ENCODE data around the gene L3MBTL2. TPM values are rescaled to one million over a fixed set of nuclear protein-coding genes. Genes with fewer than 3 reads are reported as not detected.

L3MBTL2 gene
- total RNA-seq (ENCODE audit: unreplicated experiment), result 20.1 TPM
- long read RNA-seq, transcript L3MBTL2-201 (17 exons, 3,296 nt), result major isoform, 7 of 13 reads
- long read RNA-seq, partial matches to known transcripts, result 4 of 13 reads
- long read RNA-seq, other reads (novel, unspliced or antisense), result 2 of 13 reads

- Mint-ChIP-seq H3K4me1 (ENCODE audit: unreplicated experiment) (peaks cover 11% of the 10 kb centered on the region), H3K4me3 (ENCODE audit: unreplicated experiment) (peak within 1 kb of the TSS; percentile 99)
These were observed at the start of gene L3MBTL2 for GRCh38 chr22:41204992-41205900. Gene L3MBTL2 (plus strand): TSS chr22:41205312. CDS start chr22:41205363, 51 bp downstream.

GRCh38 chr22:41157083-41157482 is 48.0 kb upstream of the L3MBTL2 start:
- TF ChIP-seq CTCF (IDR thresholded peaks at IDR 0.05; ENCODE audit: unreplicated experiment), result no peak
- Mint-ChIP-seq H3K4me3 (ENCODE audit: unreplicated experiment) (no peak overlapping the region), H3K36me3 (ENCODE audit: low read depth, unreplicated experiment) (peaks cover 56% of the 10 kb centered on the region), H3K9me3 (ENCODE audit: unreplicated experiment) (no peaks in the 10 kb centered on the region), H3K4me1 (ENCODE audit: unreplicated experiment) (no peaks in the 10 kb centered on the region), H3K27me3 (ENCODE audit: unreplicated experiment) (peaks cover 2% of the 10 kb centered on the region), H3K27ac (ENCODE audit: unreplicated experiment) (no peak overlapping the region)
- no peak for DNase-seq (ENCODE audit: low spot score)

More at GRCh38 chr22:41204992-41205900, at the start of gene L3MBTL2:
- peaks cover 8% of the 10 kb centered on the region for H3K36me3 Mint-ChIP-seq (ENCODE audit: low read depth, unreplicated experiment)
- no peaks in the 10 kb centered on the region for H3K9me3 Mint-ChIP-seq (ENCODE audit: unreplicated experiment)
- H3K27me3 Mint-ChIP-seq (ENCODE audit: unreplicated experiment), result peaks cover 12% of the 10 kb centered on the region
- no peak for TF ChIP-seq CTCF (IDR thresholded peaks at IDR 0.05; ENCODE audit: unreplicated experiment)
- DNase-seq (ENCODE audit: low spot score), result peak; percentile 99
- H3K27ac Mint-ChIP-seq (ENCODE audit: unreplicated experiment), result peak within 1 kb of the TSS; percentile 97

- Mint-ChIP-seq H3K36me3 (ENCODE audit: low read depth, unreplicated experiment) (peaks cover 33% of the 10 kb centered on the region), H3K9me3 (ENCODE audit: unreplicated experiment) (no peaks in the 10 kb centered on the region), H3K27ac (ENCODE audit: unreplicated experiment) (no peak overlapping the region), H3K4me3 (ENCODE audit: unreplicated experiment) (no peak overlapping the region), H3K4me1 (ENCODE audit: unreplicated experiment) (no peaks in the 10 kb centered on the region), H3K27me3 (ENCODE audit: unreplicated experiment) (no peaks in the 10 kb centered on the region)
- no peak for DNase-seq (ENCODE audit: low spot score)
- no peak for TF ChIP-seq CTCF (IDR thresholded peaks at IDR 0.05; ENCODE audit: unreplicated experiment)
These were observed 36.0 kb upstream of the L3MBTL2 start for GRCh38 chr22:41169157-41169556.

- Mint-ChIP-seq H3K4me3 (ENCODE audit: unreplicated experiment) (no peak overlapping the region), H3K27ac (ENCODE audit: unreplicated experiment) (no peak overlapping the region), H3K4me1 (ENCODE audit: unreplicated experiment) (peaks cover 22% of the 10 kb centered on the region), H3K9me3 (ENCODE audit: unreplicated experiment) (no peaks in the 10 kb centered on the region), H3K27me3 (ENCODE audit: unreplicated experiment) (peaks cover 6% of the 10 kb centered on the region), H3K36me3 (ENCODE audit: low read depth, unreplicated experiment) (peaks cover 43% of the 10 kb centered on the region)
- no peak for TF ChIP-seq CTCF (IDR thresholded peaks at IDR 0.05; ENCODE audit: unreplicated experiment)
- no peak for DNase-seq (ENCODE audit: low spot score)
These were observed 33.1 kb upstream of the L3MBTL2 start for GRCh38 chr22:41171996-41172395.

GRCh38 chr22:41175546-41175945 is 29.6 kb upstream of the L3MBTL2 start:
- Mint-ChIP-seq H3K4me3 (ENCODE audit: unreplicated experiment) (peak overlapping the region; percentile 21), H3K9me3 (ENCODE audit: unreplicated experiment) (no peaks in the 10 kb centered on the region), H3K36me3 (ENCODE audit: low read depth, unreplicated experiment) (peaks cover 44% of the 10 kb centered on the region), H3K27ac (ENCODE audit: unreplicated experiment) (peak overlapping the region; percentile 74), H3K27me3 (ENCODE audit: unreplicated experiment) (peaks cover 18% of the 10 kb centered on the region), H3K4me1 (ENCODE audit: unreplicated experiment) (peaks cover 26% of the 10 kb centered on the region)
- TF ChIP-seq CTCF (IDR thresholded peaks at IDR 0.05; ENCODE audit: unreplicated experiment), result no peak
- no peak for DNase-seq (ENCODE audit: low spot score)

Measured in endothelial cell (in vitro differentiated cells).